ENCODE data around the gene MINDY3.
"Not testable (repeated sequence)": the region's sequence is repeated elsewhere in the genome, so short reads cannot be mapped to it uniquely, and the experiment has no call there.

MINDY3 gene

DNA sequence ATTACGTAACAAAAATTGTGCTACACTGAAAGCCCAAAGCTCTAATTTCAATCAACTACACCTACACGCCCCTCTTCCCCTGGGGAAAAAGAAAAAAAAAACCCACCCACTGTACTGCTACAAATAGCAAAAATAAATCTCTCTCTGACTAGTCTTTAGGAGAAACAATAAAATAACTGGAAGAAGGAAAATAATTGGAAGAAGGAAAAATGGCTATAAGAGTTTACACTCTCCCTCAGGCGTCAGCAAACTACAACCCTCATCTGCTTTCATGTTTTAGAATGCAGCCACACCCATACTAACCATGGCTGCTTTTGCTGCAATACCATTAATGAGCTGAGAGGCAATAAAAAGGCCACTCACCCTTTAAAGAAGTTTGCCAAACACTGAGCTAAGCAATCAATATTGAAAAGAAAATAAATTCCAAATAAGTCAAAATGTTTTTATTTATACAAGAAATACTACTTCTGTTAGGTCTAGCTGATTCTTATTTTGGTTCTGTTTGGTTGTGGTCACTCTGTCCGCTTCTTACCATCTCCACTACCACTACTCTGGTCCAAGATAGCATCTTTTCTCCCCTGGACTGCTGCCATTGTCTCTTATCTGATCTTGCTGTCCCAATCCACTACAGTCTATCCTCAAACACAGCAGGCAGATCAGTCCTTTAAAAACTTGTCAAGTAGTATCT lies 3.8 kb downstream of the MINDY3 start:
- DNase-seq = no peak

DNA sequence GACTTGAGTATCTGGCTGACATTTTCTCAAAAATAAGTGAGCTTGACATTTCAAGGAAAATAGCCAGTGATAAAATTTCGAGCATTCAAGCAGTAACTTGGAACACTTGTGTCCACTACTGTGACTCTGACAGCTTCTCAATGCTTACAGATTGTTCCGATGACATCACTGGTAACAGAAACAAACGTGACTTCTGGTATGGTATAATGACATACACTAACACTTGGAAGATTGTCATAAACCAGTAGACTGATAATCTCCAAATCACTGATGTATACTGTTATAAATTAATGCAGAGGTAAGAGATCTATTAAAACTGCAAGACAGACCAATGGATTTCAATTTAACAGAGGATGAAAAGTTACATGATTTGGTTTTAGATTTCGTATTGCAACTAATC lies 6.5 kb downstream of the MINDY3 start:
- no peak for DNase-seq

DNA sequence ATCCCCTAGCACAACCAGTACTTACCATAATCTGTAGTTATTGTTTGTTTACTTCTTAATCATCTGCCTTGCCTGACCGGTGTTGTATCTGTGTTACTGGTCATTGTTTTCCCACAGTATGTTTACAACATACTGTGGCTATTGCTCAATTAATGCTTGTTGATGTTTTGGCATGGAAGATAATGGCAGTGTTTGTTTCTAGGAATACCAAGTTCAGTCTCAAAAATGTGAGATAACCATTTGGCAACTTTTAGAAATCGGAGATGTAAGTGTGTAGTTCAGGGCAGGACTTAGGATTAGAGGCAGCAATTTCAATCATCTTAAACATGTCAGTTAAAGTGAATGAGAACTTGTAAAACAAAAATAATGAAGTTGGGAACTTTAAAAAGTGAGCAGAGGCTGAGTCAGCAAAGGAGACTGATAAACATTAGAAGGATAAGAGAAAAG lies 8.2 kb downstream of the MINDY3 start:
- no peak for DNase-seq

DNA sequence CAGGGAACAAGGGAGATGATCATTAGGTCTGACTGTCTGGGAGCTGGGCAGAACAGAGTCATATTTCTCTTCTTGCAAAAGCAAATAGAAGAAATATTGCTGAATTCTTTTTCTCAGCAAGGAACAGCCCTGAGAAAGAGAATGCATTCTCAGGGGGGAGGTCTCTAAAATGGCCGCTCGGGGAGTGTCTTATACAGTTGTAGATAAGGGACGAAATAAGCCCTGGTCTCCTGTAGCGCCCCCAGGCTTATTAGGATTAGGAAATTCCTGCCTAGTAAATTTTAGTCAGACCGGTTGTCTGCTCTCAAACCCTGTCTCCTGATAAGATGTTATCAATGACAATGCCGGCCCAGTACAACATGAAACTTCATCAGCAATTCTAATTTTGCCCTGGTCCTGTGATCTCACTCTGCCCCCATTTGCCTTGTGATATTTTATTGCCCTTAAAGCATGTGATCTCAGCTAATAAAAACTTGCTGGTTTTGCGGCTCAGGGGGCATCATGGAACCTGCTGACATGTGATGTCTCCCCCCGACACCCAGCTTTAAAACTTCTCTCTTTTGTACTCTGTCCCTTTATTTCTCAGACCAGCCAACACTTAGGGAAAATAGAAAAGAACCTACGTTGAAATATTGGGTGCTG lies 9.8 kb downstream of the MINDY3 start:
- not testable (repeated sequence) for DNase-seq

DNA sequence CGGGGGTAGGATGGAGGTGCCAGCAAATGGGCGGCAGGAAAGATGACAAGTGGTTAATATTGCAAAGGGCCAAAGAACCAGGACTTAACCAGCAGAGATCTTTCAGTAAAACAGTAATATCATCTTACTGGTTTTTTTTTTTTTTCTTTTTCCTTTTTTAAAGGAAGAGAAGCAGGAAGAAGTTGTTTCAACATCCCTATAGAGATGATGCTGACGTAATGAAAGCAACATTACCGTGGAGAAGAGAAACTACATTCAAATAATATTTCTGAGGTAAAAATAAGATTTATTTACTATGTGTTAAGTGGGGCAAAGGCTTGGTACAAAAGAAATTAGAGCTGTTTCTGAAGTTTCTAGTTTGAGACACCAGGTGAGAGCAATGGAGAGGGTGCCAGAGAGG lies 11.0 kb downstream of the MINDY3 start:
- DNase-seq = no peak

DNA sequence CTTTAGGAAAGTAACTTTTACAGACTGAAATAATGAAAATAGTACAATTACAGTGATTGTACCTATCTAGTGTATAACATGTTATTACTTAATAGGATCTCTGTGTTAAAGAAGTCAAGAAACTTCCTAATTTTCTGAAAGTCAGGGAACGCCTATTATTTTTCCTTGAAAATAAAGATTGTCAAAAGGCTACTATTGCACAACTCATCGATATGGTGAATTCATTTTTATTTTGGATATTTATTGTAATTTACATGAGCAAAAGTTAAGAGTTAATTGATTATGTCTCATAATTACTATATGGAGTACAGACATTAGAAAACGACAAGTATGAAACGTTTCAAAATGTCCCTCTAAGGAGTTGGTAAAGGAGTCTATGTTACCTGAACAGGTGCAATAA lies 12.8 kb downstream of the MINDY3 start:
- DNase-seq = no peak

DNA sequence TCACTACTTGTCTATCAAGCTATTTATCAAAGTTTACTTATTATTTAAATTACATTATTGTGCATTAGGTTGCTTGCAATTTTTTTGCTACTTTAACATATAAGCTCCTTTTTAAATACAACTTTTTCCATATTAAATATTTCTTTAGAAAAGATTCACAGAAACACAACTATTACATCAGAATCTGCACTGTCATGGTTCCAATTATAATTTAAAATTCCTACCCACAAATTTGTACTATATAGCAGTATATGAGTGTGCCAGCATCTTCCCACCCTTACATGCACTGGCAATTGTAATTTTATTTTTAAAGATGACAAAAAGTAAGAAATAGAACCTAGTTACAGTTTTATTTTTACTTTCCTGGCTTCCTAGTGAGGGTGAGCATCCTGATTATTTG lies 15.8 kb downstream of the MINDY3 start:
- no peak for DNase-seq

DNA sequence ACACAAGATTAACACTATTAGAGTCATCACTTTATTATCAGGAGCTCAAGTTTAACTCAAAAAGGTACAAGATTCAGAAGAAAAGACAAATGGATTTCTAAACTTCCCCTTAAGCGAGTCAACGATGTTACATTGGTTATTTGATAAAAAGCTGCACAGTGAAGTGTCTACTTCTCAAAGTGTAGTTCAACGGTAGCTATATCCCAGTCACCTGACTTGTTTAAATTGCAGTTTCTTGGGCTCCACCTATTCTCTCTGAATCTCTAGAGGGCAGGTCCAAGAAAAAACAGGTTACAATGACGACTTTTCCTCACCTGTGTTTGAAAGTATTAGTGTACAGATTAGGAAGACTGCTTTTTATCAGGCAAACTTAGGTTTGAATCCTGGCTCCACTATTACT lies 16.6 kb downstream of the MINDY3 start:
- no peak for DNase-seq

DNA sequence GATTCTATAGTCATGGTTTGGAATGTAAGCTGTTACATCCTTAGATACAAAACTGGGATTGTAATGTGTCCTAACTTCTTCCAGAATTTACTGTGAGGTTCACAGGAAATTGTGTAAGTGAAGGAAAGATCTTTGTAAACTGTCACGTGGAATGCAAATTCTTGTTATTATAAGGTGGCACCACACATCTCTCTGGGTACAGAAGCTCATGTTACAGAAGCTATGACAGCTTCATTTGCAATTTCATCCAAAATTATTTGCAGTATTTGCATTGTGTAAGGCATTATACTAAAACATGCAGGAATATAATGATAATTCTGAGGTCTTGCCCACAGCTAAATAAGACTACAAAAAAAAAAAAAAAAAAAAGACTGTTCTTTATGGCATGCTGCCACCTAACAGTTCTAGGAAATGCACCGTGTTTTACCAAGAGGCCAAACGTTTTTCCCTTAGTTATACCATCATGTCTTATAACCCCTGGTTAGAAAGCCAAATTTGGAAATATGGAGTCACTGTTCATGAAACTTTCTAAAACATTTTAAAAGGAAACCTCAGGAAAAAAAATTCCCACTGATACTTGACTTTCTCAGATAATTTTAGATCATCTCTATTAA lies 17.6 kb downstream of the MINDY3 start:
- no peak for DNase-seq

DNA sequence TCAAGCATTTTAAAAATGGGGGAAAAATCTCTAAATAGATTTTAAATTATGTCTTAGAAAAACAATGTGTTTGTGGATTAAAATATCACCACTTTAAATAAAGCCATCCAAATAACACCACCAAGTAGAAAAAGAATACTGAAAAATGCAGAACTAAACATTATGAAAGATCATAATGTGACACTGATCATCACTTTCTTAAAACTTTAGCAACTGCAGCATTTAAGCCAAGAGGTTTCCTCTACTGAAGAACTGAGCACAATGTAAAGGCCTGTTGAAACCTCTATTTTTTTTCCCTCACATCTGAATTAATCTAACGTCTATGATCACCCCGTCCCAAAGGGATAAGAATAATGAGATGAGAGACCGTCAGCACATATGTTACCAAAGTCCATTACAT lies 18.6 kb downstream of the MINDY3 start:
- DNase-seq = no peak

DNA sequence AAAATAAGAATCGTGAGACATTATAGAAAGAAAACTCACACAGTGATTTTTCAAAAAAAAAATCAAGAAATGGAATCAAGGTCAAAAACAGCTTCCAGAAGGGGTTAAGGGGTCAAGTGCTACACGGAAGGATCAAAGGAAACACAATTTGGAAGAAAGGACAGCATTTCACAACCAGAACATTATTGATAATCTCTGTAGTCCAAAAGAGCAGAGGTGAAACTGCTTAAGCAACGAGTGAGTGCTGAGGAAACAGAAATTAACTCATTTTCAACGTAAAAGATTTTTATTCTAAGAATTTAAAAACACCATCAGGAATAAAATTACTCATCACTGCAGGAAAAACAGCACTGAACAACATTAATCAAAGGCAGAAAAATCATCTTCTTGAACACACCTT lies 23.5 kb downstream of the MINDY3 start:
- DNase-seq = no peak

DNA sequence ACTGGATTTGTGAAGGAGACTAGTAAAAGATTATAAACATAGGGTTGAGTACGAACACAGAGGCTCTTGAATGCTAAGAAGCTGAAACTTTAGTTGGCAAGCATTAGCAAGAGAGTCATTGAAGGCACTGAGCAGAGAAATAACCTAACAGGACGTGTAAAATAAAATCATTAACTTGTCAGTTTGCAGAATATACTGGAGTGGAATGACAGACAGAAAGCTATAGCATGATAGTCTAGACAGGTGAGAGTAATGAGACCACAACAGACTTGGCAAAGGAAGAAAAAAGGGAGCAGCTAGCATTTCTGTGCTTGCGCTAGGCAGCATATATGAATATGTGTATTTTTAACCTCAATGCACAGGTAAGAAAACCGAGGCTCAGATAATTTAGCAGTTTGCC lies 30.8 kb downstream of the MINDY3 start:
- DNase-seq = no peak

DNA sequence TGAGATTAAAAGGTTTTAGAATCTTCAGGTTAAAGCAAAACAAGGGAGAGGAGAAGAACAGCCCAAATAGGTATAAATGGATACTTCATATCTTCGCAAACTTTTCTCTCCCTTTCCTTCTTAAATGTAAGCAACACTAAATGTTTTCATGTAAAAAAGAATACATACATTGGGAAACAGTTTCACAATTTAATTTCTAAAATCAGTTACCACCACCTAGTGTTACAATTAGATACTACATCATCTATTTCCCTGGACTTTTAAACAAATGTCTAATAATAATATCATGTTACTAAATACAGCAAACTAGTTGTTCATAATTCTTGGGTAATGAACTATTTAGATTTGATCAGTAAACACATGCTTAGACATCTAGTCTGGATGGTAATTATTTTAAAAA lies 35.8 kb downstream of the MINDY3 start:
- DNase-seq = no peak

DNA sequence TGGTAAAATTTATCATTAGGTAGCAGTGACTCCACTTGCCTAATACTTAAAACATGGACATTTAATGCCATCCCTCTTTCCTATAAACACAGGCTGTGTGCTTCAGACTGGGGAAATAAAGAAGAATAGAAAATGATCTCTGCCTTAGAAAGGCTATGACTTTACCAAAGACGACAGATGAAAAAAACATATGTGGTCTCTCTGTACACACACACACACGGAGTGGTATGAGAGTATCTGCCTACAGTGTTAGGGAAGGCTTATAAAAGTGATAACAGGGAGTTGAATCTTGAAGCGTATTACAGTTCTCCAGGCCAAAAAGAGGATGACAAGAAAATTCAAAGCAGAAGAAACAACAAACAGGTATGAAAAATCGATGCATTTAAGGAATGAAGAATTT lies 38.2 kb downstream of the MINDY3 start:
- DNase-seq = no peak

DNA sequence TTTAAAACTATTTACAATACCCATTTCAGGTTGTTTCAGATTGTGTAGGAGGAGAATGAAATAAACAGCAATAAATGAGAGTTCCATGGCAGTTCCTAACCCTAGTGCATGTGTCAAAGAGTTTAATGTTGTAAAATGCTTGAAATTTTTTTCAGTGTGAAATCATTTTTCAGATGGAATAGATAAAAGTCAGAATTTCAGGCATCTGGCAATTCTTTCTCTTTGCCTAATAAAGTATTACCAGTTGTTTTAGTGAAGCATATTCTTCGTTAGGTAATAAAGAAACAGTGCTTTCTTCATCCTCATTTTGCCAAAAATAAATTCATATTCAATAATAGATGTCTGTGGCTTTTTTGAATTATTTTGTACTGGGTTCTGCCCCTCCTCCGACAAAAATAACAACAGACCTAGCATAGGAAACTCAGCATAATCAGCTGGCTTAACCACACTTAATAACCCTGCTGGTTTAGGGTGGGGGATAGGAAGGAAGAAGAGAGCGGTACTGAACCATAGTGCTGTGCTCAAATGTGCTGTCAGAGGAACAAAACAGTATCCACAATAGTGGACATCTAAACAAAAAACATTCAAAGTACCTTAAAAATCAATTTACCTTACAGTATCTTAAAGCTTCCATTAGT lies 39.1 kb downstream of the MINDY3 start:
- no peak for DNase-seq

DNA sequence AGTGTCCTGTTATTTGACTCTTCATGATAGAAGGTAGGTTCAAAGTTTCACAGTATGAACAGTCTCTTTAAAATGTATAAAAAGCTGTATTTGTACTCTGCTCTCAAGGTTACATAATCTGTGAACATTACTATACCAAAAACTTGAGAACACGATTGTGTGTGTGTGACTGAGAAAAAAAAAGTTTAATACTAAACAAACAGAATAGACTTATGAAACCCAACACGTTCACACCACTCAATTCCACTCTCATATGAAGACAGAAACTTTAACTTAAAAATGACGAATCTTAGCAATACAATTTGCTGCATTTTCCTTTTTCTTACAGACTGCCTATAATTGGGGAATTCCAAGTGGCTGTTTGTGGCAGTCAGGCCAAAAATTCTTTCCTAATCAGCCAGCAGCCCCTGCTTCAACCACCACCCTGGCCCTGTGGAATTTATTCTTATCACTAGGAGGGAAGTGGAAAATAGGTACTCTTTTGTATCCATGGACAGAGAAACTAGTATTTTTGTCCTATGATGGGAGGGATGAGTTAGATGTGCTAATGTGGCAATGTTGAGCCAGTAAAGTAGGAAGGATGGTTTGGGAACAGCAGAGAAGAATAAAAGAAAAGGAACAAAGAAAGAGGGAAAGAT lies 42.8 kb downstream of the MINDY3 start:
- no peak for DNase-seq

DNA sequence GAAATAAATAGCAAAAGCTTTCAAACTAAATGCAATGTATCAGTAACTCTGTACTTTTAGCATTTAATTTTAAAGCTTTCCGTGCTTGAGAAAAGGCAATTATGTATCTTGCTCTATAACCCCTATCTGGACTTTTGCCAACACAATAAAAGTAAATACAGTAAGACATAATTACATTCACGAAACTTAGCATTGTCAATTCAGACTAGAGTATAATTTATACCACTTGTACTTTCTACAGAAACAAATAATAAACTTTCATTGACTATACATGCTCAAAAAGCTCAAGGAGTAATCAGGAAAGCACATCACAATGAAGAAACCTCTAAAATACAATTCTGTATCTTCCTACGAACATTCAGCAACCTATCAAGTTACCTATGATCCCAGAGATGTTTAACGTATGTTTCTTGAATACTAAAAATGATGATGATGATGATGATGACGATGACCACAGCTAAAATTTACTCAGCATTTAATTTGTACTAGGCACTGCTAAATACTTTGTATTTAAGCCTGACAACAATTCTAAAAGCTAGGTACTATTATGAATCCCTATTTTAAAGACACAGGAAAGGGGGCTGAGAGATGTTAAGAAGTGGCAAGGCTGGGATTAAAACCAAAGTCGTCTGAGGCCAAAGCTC lies 44.9 kb downstream of the MINDY3 start:
- no peak for DNase-seq

DNA sequence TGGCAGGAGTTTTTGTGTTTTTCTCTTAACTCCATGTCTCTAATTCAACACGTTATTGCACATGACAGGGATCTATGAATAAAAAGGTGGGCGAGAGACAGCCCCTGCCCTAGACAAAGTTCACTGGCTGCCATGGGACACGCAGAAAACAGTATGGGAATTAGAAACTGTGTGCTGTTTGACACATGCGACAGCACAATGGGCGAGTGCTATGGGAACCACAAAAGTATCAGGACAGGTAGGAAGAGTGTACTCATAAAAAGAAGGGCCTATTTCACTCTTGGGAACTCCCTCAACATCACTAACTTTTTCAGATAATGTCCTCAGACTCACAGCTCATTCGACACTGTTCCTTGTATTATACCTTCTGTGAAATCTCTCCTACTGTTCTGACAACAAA lies 45.7 kb downstream of the MINDY3 start:
- DNase-seq = no peak

DNA sequence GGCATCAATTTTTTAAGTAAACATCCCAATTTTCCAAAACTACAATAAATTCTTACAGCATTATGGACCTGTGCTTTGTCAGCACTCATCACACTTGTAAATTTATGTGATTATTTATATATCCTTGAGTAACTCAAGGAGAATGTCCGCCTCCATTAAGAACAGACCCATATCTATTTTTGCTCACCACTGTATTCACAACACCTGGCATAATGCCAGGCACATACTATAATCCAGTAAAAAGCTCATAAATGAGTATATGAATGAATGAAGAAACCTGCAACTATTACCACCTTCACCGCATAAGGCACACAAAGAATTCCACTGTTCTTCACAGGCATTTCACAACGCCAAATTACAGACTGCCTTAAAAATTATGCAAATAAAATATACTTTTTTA lies 46.9 kb downstream of the MINDY3 start:
- DNase-seq = no peak

DNA sequence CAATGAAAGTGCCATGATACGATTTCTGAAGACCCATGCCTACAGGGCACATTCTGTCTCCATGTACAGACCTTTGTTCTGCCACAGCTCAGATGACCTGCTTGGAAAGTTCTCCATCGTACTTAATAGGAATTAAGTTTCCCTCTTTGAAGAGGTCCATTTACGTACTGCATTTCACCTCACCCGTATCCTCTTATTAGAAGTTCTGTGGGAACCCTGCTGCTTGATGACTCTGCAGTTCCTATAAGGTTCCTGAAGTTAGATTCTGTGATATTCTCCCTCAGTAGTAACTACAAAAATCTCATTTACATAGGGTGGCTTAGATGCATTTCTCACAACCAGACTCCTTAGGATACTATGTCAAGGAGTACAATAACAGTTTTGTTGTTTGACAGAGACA lies 50.9 kb downstream of the MINDY3 start:
- DNase-seq = no peak

DNA sequence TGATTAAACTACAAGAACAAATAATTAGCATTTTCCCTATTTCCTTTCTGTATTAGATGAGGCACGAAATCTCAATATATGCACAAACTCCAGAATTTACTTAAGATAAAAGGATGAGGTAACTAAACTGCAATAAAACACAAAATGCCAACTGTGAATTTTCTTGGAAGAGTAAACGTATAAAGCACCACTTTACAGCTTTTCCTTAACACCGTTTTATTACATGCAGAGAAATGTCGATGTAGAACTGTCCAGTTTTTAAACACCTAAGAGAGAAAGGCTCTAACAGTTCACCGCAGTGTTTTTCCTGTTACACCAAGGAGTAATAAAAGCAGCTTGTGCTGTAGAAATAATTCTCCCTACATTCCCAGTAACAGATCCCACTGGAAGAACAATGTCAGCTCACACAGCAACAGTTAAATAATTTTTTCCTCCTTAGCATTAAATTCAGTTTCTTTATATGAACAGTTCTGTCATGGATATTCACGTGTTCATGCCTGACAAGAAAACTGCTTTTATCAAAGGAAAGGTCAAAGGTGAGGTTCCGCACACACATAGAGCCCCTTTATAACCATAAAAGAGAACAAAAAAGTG lies 52.0 kb downstream of the MINDY3 start:
- DNase-seq = no peak

DNA sequence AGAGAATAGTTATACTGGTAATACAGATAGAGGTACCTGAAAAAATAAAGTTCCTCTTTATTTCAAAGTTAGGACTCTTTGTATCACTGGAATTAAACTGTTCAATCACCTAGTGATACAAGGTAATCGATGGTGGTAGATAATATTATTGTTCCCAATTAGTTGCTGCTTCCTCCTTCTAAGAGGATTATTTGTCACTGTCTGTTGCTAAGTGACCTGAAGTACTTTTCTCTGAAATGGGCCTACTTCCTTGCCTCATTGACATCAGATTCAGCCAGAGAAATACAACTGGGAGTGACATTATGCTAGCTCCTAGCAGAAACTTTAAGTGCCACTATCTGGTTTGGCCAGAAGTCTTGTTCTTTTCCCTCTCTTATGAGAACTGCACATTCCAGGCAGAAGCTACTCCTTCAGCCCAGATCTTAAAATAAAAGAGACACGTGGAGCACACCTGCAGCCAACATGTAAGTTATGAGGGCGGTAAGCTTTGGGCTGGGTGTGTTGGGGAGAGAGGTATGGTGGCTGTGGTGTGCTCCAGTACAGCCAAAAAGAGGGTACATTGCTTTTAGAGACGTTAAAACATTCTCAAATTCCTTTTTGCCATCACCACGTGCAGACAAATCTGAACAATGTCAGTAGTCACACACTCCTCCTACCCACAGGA lies 54.8 kb downstream of the MINDY3 start:
- no peak for DNase-seq

Measured in right hindlimb (tissue), 1 donor.